T-helper 1 cell treated with Interleukin-12 subunit alpha and Interleukin-12 subunit beta and Interleukin-4 antibody, amounts not matched to agents 30 μg/mL and 1 μg/mL, for 36 hours (primary cell): ENCODE measurements around the gene TLK2.
"Not testable (repeated sequence)": the region's sequence is repeated elsewhere in the genome, so short reads cannot be mapped to it uniquely, and the experiment has no call there.

ENCODE experiments used
- H3K27ac Mint-ChIP-seq: one replicate; pipeline ENCODE4 v1.8.0; 2021; ENCODE audit warnings: mild to moderate bottlenecking, mixed read lengths
- H3K27me3 Mint-ChIP-seq: one replicate; pipeline ENCODE4 v1.8.0; 2021; ENCODE audit warnings: low read depth, mixed read lengths
- H3K36me3 Mint-ChIP-seq: one replicate; pipeline ENCODE4 v1.8.0; 2021; ENCODE audit warnings: low read depth, mixed read lengths
- H3K4me1 Mint-ChIP-seq: one replicate; pipeline ENCODE4 v1.8.0; 2021; ENCODE audit warnings: low read depth, mixed read lengths
- H3K4me3 Mint-ChIP-seq: one replicate; pipeline ENCODE4 v1.8.0; 2021; ENCODE audit warnings: mild to moderate bottlenecking, moderate library complexity, mixed read lengths
- H3K9me3 Mint-ChIP-seq: one replicate; pipeline ENCODE4 v1.8.0; 2021; ENCODE audit warnings: mixed read lengths

The TLK2 gene

DNA sequence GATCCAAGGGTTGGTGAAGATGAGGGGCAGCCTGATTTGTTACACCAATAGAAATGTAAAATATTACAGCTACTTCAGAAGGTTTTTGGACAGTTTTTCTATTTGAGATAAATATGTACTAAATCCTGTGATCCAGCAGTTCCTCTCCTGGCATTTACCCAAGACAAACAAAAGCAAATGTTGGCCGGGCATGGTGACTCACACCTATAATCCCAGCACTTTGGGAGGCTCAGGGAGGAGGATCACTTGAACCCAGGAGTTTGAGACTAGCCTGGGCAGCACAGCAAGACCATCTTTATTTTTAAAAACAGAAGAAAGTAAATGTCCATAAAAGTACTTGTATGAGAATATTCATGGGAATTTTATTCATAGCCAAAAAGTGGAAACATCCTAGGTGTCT lies 84.0 kb downstream of the TLK2 start:
- Mint-ChIP-seq H3K4me3 (no peak overlapping the region), H3K27me3 (no peaks in the 10 kb centered on the region), H3K27ac (no peak overlapping the region), H3K4me1 (peaks cover 6% of the 10 kb centered on the region), H3K36me3 (peaks cover 32% of the 10 kb centered on the region), H3K9me3 (no peaks in the 10 kb centered on the region)

DNA sequence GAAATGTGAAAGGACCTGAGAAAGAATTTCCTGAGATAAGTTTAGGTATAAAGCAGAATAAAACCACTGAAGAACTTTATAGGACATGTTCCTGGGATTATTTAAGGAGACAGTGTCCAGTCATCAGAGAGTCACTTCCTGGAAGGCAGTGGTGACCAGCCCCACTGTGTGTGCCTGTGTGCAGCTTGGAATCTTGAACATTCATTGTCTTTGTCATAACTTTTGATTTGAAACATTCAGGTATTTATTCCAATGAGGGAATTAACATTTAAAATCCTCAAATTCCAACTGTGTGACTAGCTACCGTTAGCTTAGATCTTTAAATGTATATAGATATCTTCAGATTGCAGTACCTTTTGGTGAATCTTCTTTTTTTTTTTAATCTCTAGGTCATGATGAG lies 87.2 kb downstream of the TLK2 start:
- H3K27ac Mint-ChIP-seq: no peak overlapping the region

DNA sequence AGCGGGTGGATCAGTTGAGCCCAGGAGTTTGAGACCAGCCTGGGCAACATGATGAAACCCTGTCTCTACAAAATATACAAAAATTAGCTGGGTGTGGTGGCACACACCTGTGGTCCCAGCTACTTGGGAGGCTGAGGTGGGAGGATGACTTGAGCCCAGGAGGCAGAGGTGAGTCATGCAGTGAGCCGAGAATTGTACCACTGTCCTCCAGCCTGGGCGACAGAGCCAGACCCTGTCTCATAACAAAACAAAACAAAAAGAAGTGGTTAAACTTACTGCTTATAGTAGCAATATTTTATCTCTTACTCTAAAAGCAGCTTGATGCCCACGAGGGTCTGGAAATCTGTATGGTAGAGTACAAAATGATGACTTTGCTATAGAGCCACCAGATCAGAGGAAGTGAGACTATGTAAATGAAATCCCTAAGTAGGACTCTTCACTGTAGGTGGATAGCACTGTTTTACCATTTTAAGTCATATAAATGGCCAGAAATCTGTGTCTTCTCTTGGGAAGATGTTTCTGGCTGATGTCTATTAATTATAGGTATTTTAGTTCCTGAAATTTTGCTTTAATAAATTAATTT lies 88.5 kb downstream of the TLK2 start:
- H3K4me3 Mint-ChIP-seq: no peak overlapping the region
- peaks cover 37% of the 10 kb centered on the region for H3K36me3 Mint-ChIP-seq
- H3K9me3 Mint-ChIP-seq: no peaks in the 10 kb centered on the region
- peaks cover 6% of the 10 kb centered on the region for H3K4me1 Mint-ChIP-seq
- no peak overlapping the region for H3K27ac Mint-ChIP-seq
- H3K27me3 Mint-ChIP-seq: no peaks in the 10 kb centered on the region

More for the DNA sequence above, 87.2 kb downstream of the TLK2 start:
- Mint-ChIP-seq H3K27me3 (no peaks in the 10 kb centered on the region), H3K4me1 (peaks cover 6% of the 10 kb centered on the region), H3K4me3 (no peak overlapping the region), H3K9me3 (no peaks in the 10 kb centered on the region), H3K36me3 (peaks cover 41% of the 10 kb centered on the region)

DNA sequence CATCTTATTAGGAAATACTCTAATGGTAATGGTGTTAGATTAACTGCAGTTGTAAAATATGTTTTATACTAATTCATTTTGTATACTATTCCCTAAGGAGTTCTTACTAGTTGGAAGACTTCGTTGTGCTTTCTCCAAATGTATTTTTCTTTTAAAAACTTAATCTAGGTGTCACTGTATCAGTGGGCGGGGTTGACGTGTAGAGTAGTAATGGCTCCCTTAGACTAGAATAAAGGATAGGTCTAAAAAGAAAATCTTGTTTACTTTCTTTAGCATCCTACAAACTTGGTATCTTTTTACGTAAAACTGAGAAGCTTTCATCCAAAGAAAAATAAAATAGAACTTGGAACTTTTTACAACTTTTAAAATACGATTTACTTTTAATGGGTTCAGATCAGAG lies 93.9 kb downstream of the TLK2 start:
- Mint-ChIP-seq H3K27me3 (no peaks in the 10 kb centered on the region), H3K27ac (no peak overlapping the region), H3K4me1 (peaks cover 3% of the 10 kb centered on the region), H3K4me3 (no peak overlapping the region), H3K9me3 (no peaks in the 10 kb centered on the region), H3K36me3 (peaks cover 29% of the 10 kb centered on the region)

DNA sequence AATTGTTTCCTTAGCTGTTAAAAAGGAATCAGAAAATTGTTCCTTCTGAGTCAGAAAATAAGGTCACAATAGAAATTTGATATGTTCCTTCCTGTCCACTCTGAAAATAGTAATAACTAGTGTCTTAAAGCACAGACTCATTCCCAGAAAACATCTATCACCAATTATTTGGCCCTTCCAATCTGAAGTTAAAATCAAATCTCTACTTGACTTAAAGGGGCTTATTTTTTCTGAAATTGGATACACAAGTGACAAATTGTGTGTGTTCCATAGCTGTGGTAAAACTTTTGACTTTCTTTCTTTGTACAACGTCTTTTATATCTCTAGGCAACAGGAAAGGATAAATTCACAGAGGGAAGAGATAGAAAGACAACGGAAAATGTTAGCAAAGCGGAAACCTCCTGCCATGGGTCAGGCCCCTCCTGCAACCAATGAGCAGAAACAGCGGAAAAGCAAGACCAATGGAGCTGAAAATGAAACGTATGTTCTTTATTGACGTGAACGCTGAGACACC lies 94.3 kb downstream of the TLK2 start:
- no peaks in the 10 kb centered on the region for H3K9me3 Mint-ChIP-seq
- H3K27ac Mint-ChIP-seq: peak overlapping the region; percentile 38
- peaks cover 30% of the 10 kb centered on the region for H3K36me3 Mint-ChIP-seq
- H3K4me1 Mint-ChIP-seq: peaks cover 3% of the 10 kb centered on the region
- H3K4me3 Mint-ChIP-seq: no peak overlapping the region
- no peaks in the 10 kb centered on the region for H3K27me3 Mint-ChIP-seq

DNA sequence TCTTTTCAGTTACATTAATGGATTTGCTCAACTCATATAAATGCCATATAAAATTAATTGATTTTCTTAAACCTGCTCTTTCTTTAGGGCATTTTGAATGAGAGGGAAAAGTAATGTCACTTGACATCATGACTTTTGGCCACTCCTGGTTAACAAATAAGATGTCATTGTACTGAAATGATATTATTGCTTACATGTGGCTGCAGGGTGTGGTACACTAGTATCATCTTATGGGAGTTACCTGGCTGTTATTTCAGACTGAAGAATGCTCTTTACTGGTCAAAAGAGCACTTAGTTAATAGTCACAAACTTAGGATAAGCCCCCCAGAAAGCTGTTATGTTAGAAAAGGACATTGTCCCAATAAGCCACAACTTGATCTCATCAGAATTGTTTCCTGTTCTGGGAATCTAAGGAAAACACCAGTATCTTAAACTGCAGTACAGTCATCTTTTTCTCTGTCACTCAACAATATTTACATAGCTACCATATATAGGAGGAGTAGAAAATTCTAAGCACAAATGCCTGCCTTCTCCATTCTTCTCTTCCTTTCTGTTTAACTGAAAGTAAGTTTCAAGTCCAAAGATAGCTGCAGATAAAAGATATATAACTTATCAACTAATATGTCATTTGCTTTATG lies 95.0 kb downstream of the TLK2 start:
- H3K27me3 Mint-ChIP-seq: no peaks in the 10 kb centered on the region
- H3K36me3 Mint-ChIP-seq: peaks cover 31% of the 10 kb centered on the region
- H3K9me3 Mint-ChIP-seq: no peaks in the 10 kb centered on the region
- H3K4me3 Mint-ChIP-seq: no peak overlapping the region
- H3K27ac Mint-ChIP-seq: no peak overlapping the region
- H3K4me1 Mint-ChIP-seq: peaks cover 3% of the 10 kb centered on the region

DNA sequence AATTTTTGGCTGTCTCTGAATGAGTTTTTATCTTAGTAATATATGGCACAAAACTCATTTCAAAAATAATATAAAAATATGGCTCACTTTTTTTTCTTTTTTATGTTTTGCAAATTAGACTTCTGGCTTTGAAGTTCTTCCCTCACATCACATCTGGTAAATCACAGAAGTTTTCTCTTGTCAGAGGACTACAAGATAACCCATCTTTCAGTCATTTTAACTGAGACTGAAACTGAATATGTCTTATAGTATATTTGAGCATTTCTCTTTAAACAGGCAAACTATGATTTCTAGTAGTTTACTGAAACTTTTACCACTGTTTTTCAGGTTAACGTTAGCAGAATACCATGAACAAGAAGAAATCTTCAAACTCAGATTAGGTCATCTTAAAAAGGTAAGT lies 97.8 kb downstream of the TLK2 start:
- Mint-ChIP-seq H3K27ac (no peak overlapping the region), H3K36me3 (peaks cover 22% of the 10 kb centered on the region), H3K27me3 (no peaks in the 10 kb centered on the region), H3K9me3 (no peaks in the 10 kb centered on the region), H3K4me1 (peaks cover 3% of the 10 kb centered on the region), H3K4me3 (no peak overlapping the region)

DNA sequence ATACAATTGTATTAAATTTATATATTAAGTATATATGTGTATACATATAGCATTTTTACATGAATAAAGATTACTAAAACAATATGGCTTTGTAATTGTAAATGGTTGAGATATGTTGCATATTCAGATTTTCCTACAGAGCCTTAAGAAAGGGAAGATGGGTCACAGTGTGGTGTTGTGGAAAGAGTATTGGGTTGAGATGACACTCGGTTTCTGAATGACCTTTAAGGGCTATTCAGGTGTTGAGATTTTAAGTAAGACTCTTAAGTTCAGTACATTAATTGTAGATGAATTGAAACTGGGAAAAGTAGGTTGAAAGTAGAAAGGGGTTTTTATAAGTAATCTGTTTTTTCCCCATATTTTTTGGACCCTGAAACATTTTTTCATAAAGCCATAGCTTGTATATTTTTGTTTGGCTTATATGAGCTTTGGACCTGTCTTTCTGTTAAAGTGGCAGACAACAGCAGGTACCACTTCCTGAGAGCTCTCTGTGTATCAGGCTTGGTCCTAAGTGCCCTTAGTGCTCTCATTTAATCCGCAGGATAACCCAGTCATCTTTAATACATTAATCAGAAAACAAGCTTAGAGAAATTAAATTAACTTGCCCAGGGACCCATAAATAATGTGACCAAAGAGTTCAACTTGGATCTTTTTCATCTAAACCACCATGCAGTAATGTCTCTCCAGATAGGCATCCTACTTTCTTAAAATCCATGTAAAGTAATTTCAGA lies 100.3 kb downstream of the TLK2 start:
- Mint-ChIP-seq H3K4me1 (peaks cover 1% of the 10 kb centered on the region), H3K27me3 (no peaks in the 10 kb centered on the region), H3K9me3 (no peaks in the 10 kb centered on the region), H3K4me3 (no peak overlapping the region), H3K27ac (no peak overlapping the region), H3K36me3 (peaks cover 26% of the 10 kb centered on the region)

DNA sequence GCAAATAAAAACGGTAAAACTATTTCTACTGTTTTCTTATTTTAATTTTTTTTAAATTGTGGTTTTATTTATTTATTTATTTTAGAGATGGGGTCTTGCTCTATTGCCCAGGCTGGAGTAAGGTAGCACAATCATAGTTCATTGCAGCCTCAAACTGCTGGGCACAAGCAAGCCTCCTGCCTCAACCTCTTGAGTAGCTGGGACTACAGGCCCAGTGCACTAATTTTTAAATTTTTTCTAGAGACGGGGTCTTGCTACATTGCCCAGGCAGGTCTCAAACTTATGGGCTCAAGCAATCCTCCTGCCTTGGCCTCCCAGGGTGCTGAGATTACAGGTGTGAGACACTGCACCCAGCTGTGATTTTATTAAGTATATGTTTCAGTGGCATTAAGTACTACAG lies 102.3 kb downstream of the TLK2 start:
- H3K27ac Mint-ChIP-seq: no peak overlapping the region
- no peak overlapping the region for H3K4me3 Mint-ChIP-seq
- no peaks in the 10 kb centered on the region for H3K9me3 Mint-ChIP-seq
- H3K4me1 Mint-ChIP-seq: no peaks in the 10 kb centered on the region
- H3K36me3 Mint-ChIP-seq: peaks cover 22% of the 10 kb centered on the region
- H3K27me3 Mint-ChIP-seq: no peaks in the 10 kb centered on the region

DNA sequence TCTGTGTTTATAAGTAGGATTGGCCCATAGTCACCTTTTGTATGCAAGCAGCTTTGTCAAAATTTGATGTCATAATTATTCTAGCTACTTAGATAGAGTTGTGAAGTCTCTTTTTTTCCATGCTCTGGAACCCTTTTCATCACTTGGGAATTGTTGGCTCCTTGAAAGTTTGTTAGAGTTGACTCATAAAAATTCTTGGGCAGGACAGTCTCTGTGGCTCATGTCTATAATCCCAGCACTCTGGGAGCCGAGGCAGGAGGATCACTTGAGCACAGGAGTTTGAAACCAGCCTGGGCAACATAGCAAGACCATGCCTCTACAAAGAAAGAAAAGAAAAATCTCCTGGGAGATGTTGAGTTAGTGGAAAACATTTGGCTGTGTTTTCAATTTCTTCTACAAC lies 103.1 kb downstream of the TLK2 start:
- no peak overlapping the region for H3K27ac Mint-ChIP-seq
- H3K27me3 Mint-ChIP-seq: no peaks in the 10 kb centered on the region
- peaks cover 18% of the 10 kb centered on the region for H3K36me3 Mint-ChIP-seq
- H3K9me3 Mint-ChIP-seq: no peaks in the 10 kb centered on the region
- no peak overlapping the region for H3K4me3 Mint-ChIP-seq
- H3K4me1 Mint-ChIP-seq: no peaks in the 10 kb centered on the region

DNA sequence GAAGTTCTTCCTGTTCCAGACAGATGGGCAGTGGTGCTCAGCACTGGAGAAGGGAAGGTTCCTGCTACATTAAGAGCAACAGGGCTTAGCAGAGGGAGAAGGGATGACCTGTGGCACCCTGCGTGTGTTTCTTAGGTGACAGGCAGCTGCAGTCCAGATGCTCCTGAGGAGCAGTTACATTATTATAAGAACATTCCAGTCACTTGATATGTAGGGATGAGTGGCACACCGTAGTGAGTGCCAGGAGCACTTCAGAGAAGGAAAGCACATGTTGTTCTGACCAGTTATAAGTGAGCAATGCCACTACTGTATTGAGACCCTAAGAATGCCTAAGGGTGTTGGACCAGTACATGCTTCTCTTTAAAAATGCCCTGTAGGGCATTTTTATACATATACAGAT lies 108.9 kb downstream of the TLK2 start:
- H3K36me3 Mint-ChIP-seq: peaks cover 15% of the 10 kb centered on the region
- H3K27ac Mint-ChIP-seq: no peak overlapping the region
- no peaks in the 10 kb centered on the region for H3K4me1 Mint-ChIP-seq
- H3K4me3 Mint-ChIP-seq: no peak overlapping the region
- H3K27me3 Mint-ChIP-seq: no peaks in the 10 kb centered on the region
- no peaks in the 10 kb centered on the region for H3K9me3 Mint-ChIP-seq

DNA sequence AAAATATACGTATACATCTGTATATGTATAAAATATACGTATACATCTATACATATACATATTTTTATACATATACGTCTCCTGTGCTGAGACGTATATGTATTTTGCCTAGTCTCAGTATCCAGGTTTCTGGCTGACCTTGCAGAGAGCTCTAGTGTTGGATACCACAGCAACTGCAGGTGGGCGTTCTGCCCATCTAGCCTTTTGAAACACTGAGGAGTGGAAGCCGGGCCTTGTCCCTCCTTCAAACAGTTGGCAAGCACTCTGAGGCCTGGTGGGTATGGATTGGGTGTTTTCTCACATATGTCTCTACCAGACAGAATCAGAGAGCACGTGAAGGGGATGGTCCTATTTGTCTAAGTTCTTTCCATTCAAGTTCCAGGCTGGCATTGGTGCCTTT lies 109.5 kb downstream of the TLK2 start:
- no peak overlapping the region for H3K4me3 Mint-ChIP-seq
- H3K4me1 Mint-ChIP-seq: no peaks in the 10 kb centered on the region
- H3K36me3 Mint-ChIP-seq: peaks cover 11% of the 10 kb centered on the region
- H3K27me3 Mint-ChIP-seq: no peaks in the 10 kb centered on the region
- no peaks in the 10 kb centered on the region for H3K9me3 Mint-ChIP-seq
- no peak overlapping the region for H3K27ac Mint-ChIP-seq

DNA sequence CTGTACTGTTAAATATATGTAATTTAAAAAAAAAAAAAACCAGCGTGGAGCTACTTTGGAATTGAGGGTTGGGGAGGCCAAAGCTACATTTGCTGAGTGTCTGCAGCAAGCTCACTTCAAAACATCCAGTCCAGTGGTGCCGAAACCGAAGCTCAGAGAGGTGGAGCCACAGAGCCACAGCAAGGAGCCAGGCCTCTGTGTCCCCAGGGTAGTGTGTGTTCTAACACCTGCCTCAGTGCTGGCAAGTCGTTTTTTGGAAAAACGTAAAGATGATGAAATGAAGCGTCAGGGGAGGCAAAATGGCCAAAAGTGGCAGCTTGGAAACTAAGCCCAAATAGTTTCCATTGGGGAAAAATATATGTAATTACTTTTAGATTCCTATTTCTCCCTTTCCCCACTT lies 112.7 kb downstream of the TLK2 start:
- Mint-ChIP-seq H3K4me3 (no peak overlapping the region), H3K27me3 (no peaks in the 10 kb centered on the region), H3K4me1 (no peaks in the 10 kb centered on the region), H3K9me3 (no peaks in the 10 kb centered on the region), H3K36me3 (peaks cover 10% of the 10 kb centered on the region), H3K27ac (no peak overlapping the region)

DNA sequence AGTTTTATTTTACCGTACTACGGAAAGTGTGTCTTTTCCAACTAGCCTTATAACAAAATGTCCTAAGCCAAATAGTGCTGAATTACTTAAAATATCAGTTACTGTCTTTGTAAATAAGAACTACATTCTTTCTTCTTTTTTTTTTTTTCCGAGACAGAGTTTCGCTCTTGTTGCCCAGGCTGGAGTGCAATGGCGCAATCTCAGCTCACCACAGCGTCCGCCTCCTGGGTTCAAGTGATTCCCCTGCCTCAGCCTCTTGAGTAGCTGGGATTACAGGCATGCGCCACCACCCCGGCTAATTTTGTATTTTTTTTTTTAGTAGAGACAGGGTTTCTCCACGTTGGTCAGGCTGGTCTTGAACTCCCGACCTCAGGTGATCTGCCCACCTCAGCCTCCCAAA lies 113.2 kb downstream of the TLK2 start:
- peaks cover 15% of the 10 kb centered on the region for H3K36me3 Mint-ChIP-seq
- not testable (repeated sequence) for H3K27ac Mint-ChIP-seq, H3K27me3 Mint-ChIP-seq, H3K4me3 Mint-ChIP-seq, H3K9me3 Mint-ChIP-seq, H3K4me1 Mint-ChIP-seq
